HCT116 (cell line): Measurements from ENCODE around the gene OPCML. TPM values are rescaled to one million over a fixed set of nuclear protein-coding genes. Genes with fewer than 3 reads are reported as not detected.

Experiments used
- ATAC-seq: fragments of 200-7000 bp; cut with Tn5 transposase; 2 replicates; pipeline ENCODE4 v1.9.1; 2020; ENCODE audit warnings: mild to moderate bottlenecking, moderate library complexity
- BruUV-seq: library from RNA; stranded (reverse); fragments of 400-500 nt; replicated peaks from 2 replicates; lab custom pipeline; 2021; lab: Mats Ljungman, UMichigan
- CTCF ChIA-PET: fragments of 300-600 bp; sonication (Branson Sonifier 250); formaldehyde crosslinking; loops from one replicate; lab custom pipeline; 2021; ENCODE audit warnings: antibody characterized with exemption; lab: Charles Lee
- POLR2A ChIA-PET: fragments of 300-600, 350-600 bp; sonication (Branson Sonifier 250); formaldehyde crosslinking; loops from one replicate; lab custom pipeline; 2021; ENCODE audit warnings: antibody characterized with exemption; lab: Charles Lee
- RAD21 ChIA-PET, 2 experiments: fragments of 300-600 bp; sonication (Branson Sonifier 250); formaldehyde crosslinking; loops; one replicate each; lab custom pipeline; 2023; ENCODE audit warnings: low total read pairs in 2 of 2; ENCODE audit not compliant: uncharacterized antibody in 2 of 2, unreplicated experiment in 2 of 2, low non-redundant PET in 1 of 2; lab: Charles Lee
- DNase-seq: peaks from one replicate; pipeline ENCODE4 v3.0.0-alpha.2; 2010; ENCODE audit warnings: low read depth, low spot score
- H2AFZ ChIP-seq: fragments of 200-600 bp; shearing (Covaris generic), sonication (generic); 2 replicates; pipeline ENCODE4 v1.6.1; 2017; ENCODE audit warnings: low read depth, mixed run types, mixed read lengths, antibody characterized with exemption, low read length; ENCODE audit not compliant: poor library complexity, severe bottlenecking
- H3K27ac ChIP-seq: 2 replicates; pipeline ENCODE4 v1.5.1; 2012; ENCODE audit warnings: low read depth, low read length
- H3K27me3 ChIP-seq: fragments of 200-600 bp; sonication (generic); 2 replicates; pipeline ENCODE4 v1.6.1; 2016; ENCODE audit warnings: mixed run types, low read length, mixed read lengths; ENCODE audit not compliant: insufficient read depth
- H3K36me3 ChIP-seq, 2 experiments: fragments of 200-500 bp in 1 of 2; fragments of 200-600 bp in 1 of 2; sonication (Bioruptor generic) in 1 of 2; sonication (generic) in 1 of 2; 2 replicates each; pipeline versions ENCODE4 v1.5.1 to v1.6.1; 2014 to 2016; ENCODE audit warnings: low read length in 2 of 2, inconsistent platforms in 1 of 2, mixed read lengths in 1 of 2, mixed run types in 1 of 2; ENCODE audit not compliant: insufficient read depth in 2 of 2, control insufficient read depth in 1 of 2
- H3K4me1 ChIP-seq, 2 experiments: fragments of 200-600 bp in 1 of 2; sonication (generic) in 1 of 2; 2 replicates each; pipeline versions ENCODE4 v1.5.1 to v1.6.1; 2012 to 2017; ENCODE audit warnings: low read length in 2 of 2, inconsistent platforms in 1 of 2, mild to moderate bottlenecking in 1 of 2, mixed read lengths in 1 of 2, mixed run types in 1 of 2, moderate library complexity in 1 of 2; ENCODE audit not compliant: insufficient read depth in 2 of 2, control insufficient read depth in 1 of 2
- H3K4me2 ChIP-seq: fragments of 200-600 bp; sonication (generic); 2 replicates; pipeline ENCODE4 v1.6.1; 2017; ENCODE audit warnings: mixed run types, low read length, mixed read lengths
- H3K4me3 ChIP-seq, 2 experiments: fragments of 200-600 bp in 1 of 2; sonication (generic) in 1 of 2; replicated peaks in 1 of 2; 2 replicates each; pipeline ENCODE4 v1.5.1; 2011 to 2016; ENCODE audit warnings: low read length in 2 of 2, control low read depth in 1 of 2, low read depth in 1 of 2, mild to moderate bottlenecking in 1 of 2, mixed read lengths in 1 of 2, mixed run types in 1 of 2
- H3K79me2 ChIP-seq: fragments of 200-600 bp; sonication (generic); 2 replicates; pipeline ENCODE4 v1.6.1; 2017; ENCODE audit warnings: mild to moderate bottlenecking, mixed run types, low read length, moderate library complexity, mixed read lengths; ENCODE audit not compliant: insufficient read depth
- H3K9ac ChIP-seq: fragments of 200-600 bp; sonication (generic); 2 replicates; pipeline ENCODE4 v1.6.1; 2016; ENCODE audit warnings: low read length, mixed read lengths
- H3K9me2 ChIP-seq: fragments of 200-600 bp; sonication (generic), shearing (Covaris generic); 2 replicates; pipeline ENCODE4 v1.6.1; 2017; ENCODE audit warnings: mixed run types, mild to moderate bottlenecking, moderate library complexity; ENCODE audit not compliant: insufficient read depth
- H3K9me3 ChIP-seq, 2 experiments: fragments of 200-500 bp in 1 of 2; fragments of 200-600 bp in 1 of 2; sonication (Bioruptor generic) in 1 of 2; sonication (generic) in 1 of 2; 2 replicates each; pipeline ENCODE4 v1.6.1; 2014 to 2017; ENCODE audit warnings: low read length in 2 of 2, mixed read lengths in 2 of 2, inconsistent platforms in 1 of 2, low read depth in 1 of 2, mild to moderate bottlenecking in 1 of 2, mixed run types in 1 of 2, moderate library complexity in 1 of 2; ENCODE audit not compliant: control insufficient read depth in 1 of 2, insufficient read depth in 1 of 2
- H4K20me1 ChIP-seq: fragments of 200-600 bp; sonication (generic), shearing (Covaris generic); 2 replicates; pipeline ENCODE4 v1.6.1; 2017; ENCODE audit warnings: mixed run types, mild to moderate bottlenecking, moderate library complexity; ENCODE audit not compliant: insufficient read depth
- ATF3 ChIP-seq: IDR thresholded peaks from 2 replicates; pipeline ENCODE4 v1.6.1; 2012
- CBX3 ChIP-seq: IDR thresholded peaks from 2 replicates; pipeline ENCODE4 v1.6.1; 2012; ENCODE audit warnings: low read depth
- EGR1 ChIP-seq: IDR thresholded peaks from 2 replicates; pipeline ENCODE4 v1.6.1; 2012; ENCODE audit warnings: low read depth
- EZH2phosphoT487 ChIP-seq: fragments of 200-600 bp; IDR thresholded peaks from 2 replicates; pipeline ENCODE4 v1.6.1; 2018; ENCODE audit warnings: antibody characterized with exemption, borderline replicate concordance
- JUND ChIP-seq: IDR thresholded peaks from 2 replicates; pipeline ENCODE4 v1.6.1; 2012
- MAX ChIP-seq: IDR thresholded peaks from 2 replicates; pipeline ENCODE4 v1.6.1; 2012
- POLR2A ChIP-seq: IDR thresholded peaks from 2 replicates; pipeline ENCODE4 v1.7.0; 2011; ENCODE audit warnings: borderline replicate concordance; ENCODE audit not compliant: insufficient read depth, insufficient read length; ENCODE audit errors: extremely low read depth
- RAD21 ChIP-seq: IDR thresholded peaks from 2 replicates; pipeline ENCODE4 v1.6.1; 2012; ENCODE audit warnings: low read depth, mild to moderate bottlenecking
- REST ChIP-seq: IDR thresholded peaks from 2 replicates; pipeline ENCODE4 v1.6.1; 2012; ENCODE audit warnings: low read depth
- SIN3A ChIP-seq: IDR thresholded peaks from 2 replicates; pipeline ENCODE4 v1.6.1; 2012; ENCODE audit warnings: low read depth
- SP1 ChIP-seq: IDR thresholded peaks from 2 replicates; pipeline ENCODE4 v1.6.1; 2012; ENCODE audit warnings: low read depth
- SRF ChIP-seq: IDR thresholded peaks from 2 replicates; pipeline ENCODE4 v1.6.1; 2012; ENCODE audit warnings: low read depth
- TCF7L2 ChIP-seq: IDR thresholded peaks from 2 replicates; pipeline ENCODE4 v1.7.0; 2011; ENCODE audit warnings: borderline replicate concordance, inconsistent platforms; ENCODE audit not compliant: insufficient read depth, insufficient read length; ENCODE audit errors: extremely low read depth
- YY1 ChIP-seq: IDR thresholded peaks from 2 replicates; pipeline ENCODE4 v1.6.1; 2011; ENCODE audit warnings: low read length, low read depth, moderate library complexity, mild to moderate bottlenecking; ENCODE audit not compliant: insufficient replicate concordance; ENCODE audit errors: extremely low read depth
- ZBTB33 ChIP-seq: IDR thresholded peaks from 2 replicates; pipeline ENCODE4 v1.6.1; 2011; ENCODE audit warnings: mild to moderate bottlenecking, low read length, moderate library complexity; ENCODE audit not compliant: insufficient replicate concordance; ENCODE audit errors: extremely low read depth
- ZNF274 ChIP-seq: fragments of 200-500 bp; sonication (Bioruptor generic); IDR thresholded peaks from 2 replicates; pipeline ENCODE4 v1.6.1; 2014; ENCODE audit warnings: mild to moderate bottlenecking, low read depth, low read length, inconsistent platforms
- intact Hi-C: fragments of 100-400 bp; cut with micrococcal nuclease; formaldehyde crosslinking; loops from 2 replicates; pipeline ENCODE4 v1.10.0; 2022
- total RNA-seq: library from RNA; stranded (reverse); gene quantifications from one replicate; pipeline ENCODE4 v1.2.1, GENCODE V29; 2021; ENCODE audit not compliant: unreplicated experiment

OPCML gene
- total RNA-seq, 1 experiment from 2014 or later, result not detected

- TF ChIP-seq REST (no peak), SIN3A (no peak)
- TF ChIP-seq, all 23 proteins: peak for 0
Observed at GRCh38 chr11:133579165-133580031, 47.1 kb upstream of the OPCML start (continued).

GRCh38 chr11:133577403-133577802, 45.1 kb upstream of the OPCML start:
- ChIA-PET POLR2A (no interaction called here), CTCF (no interaction called here), RAD21 (no interaction called here)
- Histone ChIP-seq H3K36me3 (no peaks in the 10 kb centered on the region), H3K9me2 (no peaks in the 10 kb centered on the region), H3K9ac (no peak overlapping the region), H3K79me2 (no peaks in the 10 kb centered on the region), H3K9me3 (peaks cover 0 to 6% of the 10 kb centered on the region in 2 experiments; a peak in 2 of 4 replicates), H3K4me1 (no peaks in the 10 kb centered on the region), H3K27ac (no peak overlapping the region), H3K4me2 (no peak overlapping the region), H3K4me3 (no peak overlapping the region), H3K27me3 (no peaks in the 10 kb centered on the region), H4K20me1 (no peaks in the 10 kb centered on the region), H2AFZ (no peak overlapping the region)
- ATAC-seq (no peak), DNase-seq (no peak)
- BruUV-seq, result no TSS peak
- intact Hi-C loops, result no loop called here
- no peak for TF ChIP-seq EGR1
- no peak for TF ChIP-seq MAX
- TF ChIP-seq ZNF274, result no peak
- TF ChIP-seq SIN3A, result no peak
- TF ChIP-seq SRF, result no peak
- TF ChIP-seq CBX3, result no peak
- TF ChIP-seq SP1, result no peak
- TF ChIP-seq JUND, result no peak
- TF ChIP-seq ZBTB33, result no peak
- no peak for TF ChIP-seq RAD21
- no peak for TF ChIP-seq TCF7L2
- no peak for TF ChIP-seq EZH2phosphoT487
- no peak for TF ChIP-seq POLR2A
- TF ChIP-seq YY1, result no peak
- no peak for TF ChIP-seq ATF3
